B cell (primary cell): ENCODE data around the gene HTR7.

Source experiments
- EZH2 ChIP-seq: IDR thresholded peaks from 2 replicates; pipeline ENCODE4 v1.6.1; 2012; ENCODE audit warnings: borderline replicate concordance, low read depth, mild to moderate bottlenecking, moderate library complexity, low read length; ENCODE audit not compliant: insufficient read depth, poor library complexity, severe bottlenecking
- TF ChIP-seq, protein P1 (sequence below): fragments of 200-600 bp; IDR thresholded peaks from one replicate; pipeline ENCODE4 v1.8.0; 2022; ENCODE audit warnings: antibody characterized with exemption, mild to moderate bottlenecking

DNA sequence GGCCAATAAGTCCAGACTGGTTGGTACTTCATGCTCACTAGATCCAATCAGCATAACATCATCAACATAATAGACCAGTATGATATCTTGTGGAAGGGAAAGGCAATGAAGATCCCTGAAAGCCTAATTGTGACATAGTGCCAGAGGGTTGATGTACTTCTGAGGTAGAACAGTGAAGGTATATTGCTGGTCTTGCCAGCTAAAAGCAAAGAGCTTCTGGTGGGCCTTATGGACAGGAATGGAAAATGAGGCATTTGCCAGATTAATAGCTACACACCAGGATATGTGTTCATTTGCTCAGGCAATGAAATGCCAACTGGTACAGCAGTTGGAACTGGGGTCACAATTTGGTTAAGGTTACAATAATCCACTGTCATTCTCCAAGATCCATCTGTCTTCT, 156.4 kb downstream of the HTR7 start:
- TF ChIP-seq, protein P1, sequence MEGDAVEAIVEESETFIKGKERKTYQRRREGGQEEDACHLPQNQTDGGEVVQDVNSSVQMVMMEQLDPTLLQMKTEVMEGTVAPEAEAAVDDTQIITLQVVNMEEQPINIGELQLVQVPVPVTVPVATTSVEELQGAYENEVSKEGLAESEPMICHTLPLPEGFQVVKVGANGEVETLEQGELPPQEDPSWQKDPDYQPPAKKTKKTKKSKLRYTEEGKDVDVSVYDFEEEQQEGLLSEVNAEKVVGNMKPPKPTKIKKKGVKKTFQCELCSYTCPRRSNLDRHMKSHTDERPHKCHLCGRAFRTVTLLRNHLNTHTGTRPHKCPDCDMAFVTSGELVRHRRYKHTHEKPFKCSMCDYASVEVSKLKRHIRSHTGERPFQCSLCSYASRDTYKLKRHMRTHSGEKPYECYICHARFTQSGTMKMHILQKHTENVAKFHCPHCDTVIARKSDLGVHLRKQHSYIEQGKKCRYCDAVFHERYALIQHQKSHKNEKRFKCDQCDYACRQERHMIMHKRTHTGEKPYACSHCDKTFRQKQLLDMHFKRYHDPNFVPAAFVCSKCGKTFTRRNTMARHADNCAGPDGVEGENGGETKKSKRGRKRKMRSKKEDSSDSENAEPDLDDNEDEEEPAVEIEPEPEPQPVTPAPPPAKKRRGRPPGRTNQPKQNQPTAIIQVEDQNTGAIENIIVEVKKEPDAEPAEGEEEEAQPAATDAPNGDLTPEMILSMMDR: no peak
- TF ChIP-seq EZH2: no peak
